Measurements from ENCODE around the gene HERPUD2.

The HERPUD2 gene

GRCh38 chr7:35694784-35695472 lies at the start of gene HERPUD2:
Gene HERPUD2, minus strand, starts transcription at chr7:35695135. Its CDS starts 805 bp downstream, at chr7:35694330.
- ATAC-seq = peak; percentile 92
- DNase-seq = peak; percentile 91

DNA sequence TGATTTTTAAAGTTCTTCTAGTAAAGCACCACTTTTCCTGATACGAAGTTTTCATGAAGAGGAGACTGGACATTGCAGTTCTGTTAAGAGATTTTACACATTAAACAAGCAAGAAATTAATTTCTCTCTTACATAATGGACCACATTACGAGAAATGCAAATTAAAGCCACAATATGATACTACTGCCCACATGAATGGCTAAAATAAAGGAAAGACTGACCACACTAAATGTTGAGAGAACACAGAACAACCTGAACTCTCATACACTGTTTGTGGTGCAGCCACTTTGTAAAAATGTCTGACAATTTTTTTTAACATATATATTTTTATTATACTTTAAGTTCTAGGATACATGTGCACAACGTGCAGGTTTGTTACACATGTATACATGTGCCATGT lies 44.0 kb upstream of the HERPUD2 start:
- DNase-seq (no peak), ATAC-seq (no peak)

- DNase-seq (no peak), ATAC-seq (no peak)
Measured at GRCh38 chr7:35736725-35737124, 41.8 kb upstream of the HERPUD2 start.

- no peak for DNase-seq
Measured at GRCh38 chr7:35735396-35735795, 40.5 kb upstream of the HERPUD2 start.

DNA sequence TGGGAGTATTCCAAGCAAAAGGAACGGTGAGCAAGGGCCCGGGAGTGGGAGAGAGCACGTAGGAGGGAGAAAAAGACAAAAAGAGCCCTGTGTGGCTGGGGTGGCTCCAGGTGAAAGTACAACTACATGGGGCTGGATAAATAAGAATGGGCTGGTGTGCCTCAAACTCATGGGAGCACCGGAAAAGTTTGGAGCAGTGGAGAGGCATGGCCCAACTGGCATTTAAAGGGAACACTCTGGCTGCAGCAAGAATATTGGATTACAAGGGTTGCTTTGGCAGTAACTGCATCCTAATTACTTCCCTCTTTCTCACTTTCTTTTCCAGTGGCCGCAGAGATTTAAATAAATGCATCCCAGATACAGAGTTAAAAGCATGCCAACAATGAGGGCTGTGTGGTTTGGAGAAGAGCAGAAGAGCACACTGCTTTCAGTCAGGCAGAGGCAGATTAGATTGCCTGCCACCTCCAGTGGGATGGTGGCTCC lies 39.1 kb upstream of the HERPUD2 start:
- ATAC-seq (no peak), DNase-seq (no peak)

More at GRCh38 chr7:35735396-35735795, 40.5 kb upstream of the HERPUD2 start:
- ATAC-seq = no peak

DNA sequence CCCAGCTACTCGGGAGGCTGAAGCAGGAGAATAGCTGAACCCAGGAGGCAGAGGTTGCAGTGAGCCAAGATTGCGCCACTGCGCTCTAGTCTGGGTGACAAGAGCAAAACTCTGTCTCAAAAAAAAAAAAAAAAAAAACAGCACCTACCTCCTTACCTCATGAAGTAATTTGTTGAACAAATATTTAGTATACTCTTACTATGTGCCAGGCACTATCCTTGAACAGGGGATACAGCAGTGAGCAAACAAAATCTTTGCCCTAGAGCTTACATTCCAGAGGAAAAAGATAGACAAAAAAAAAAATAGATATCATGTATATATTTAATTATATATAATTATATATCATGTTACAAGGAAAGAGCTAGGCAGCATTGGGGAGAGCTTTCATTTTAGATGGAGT lies 36.4 kb upstream of the HERPUD2 start:
- ATAC-seq (no peak), DNase-seq (no peak)

GRCh38 chr7:35729061-35729783 lies 34.3 kb upstream of the HERPUD2 start:
- DNase-seq (peak; percentile 63), ATAC-seq (peak; percentile 77)

DNA sequence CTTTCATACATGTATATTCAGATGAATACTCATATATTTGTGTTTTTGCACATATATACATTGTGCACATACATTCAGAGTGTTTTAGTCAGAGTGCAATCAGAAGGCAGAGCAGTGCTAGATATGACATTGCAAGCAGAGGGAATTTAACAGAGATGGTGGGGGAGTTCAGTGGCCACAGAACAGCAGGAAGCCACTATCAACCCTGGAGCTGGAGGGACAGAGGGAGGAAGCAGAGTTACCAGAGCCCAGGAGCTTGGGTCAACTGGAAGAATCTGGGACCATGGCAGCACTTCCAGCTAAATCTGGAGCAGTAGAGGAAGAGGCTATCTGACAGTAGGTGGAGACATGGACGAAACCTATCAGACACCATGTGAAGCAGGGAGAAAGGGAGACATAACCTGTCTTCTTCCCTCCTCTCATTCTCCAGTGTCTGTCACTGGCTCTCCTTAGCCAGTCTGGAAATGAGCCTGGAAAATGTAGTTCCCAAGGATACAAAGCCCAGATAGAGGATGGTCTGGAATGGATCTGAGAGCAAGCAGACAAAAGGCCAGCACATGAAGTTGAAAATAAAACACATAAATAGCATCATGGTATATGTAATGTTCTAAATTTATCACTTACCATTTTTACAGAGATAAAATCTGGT lies 33.6 kb upstream of the HERPUD2 start:
- no peak for DNase-seq
- ATAC-seq = no peak

- DNase-seq (peak; percentile 39), ATAC-seq (peak; percentile 66)
Measured at GRCh38 chr7:35727571-35727970, 32.6 kb upstream of the HERPUD2 start.

GRCh38 chr7:35726654-35727053 lies 31.7 kb upstream of the HERPUD2 start:
- no peak for DNase-seq

DNA sequence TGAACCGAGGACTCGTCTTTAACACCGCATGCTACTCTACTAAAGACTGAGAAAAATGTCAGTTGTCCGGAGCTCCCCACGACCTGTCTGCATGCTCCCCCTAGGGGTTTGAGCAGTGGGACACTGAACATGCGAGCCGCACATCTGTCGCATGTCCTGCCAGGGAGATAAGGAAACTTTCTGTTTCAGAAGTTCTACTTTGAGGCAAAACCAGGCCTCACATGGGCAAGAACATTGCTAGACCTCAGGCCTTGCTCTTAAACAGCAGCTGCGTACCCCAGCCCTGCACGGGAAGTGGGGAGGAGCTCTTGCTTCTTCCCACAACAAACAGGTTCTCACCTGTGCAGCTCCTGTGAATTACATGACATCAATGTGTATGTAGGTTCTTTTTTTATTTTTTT lies 30.3 kb upstream of the HERPUD2 start:
- DNase-seq (peak; percentile 57), ATAC-seq (peak; percentile 24)

More at GRCh38 chr7:35726654-35727053, 31.7 kb upstream of the HERPUD2 start:
- no peak for ATAC-seq

GRCh38 chr7:35723011-35723410 lies 28.1 kb upstream of the HERPUD2 start:
- DNase-seq = no peak
- ATAC-seq = peak; percentile 72

DNA sequence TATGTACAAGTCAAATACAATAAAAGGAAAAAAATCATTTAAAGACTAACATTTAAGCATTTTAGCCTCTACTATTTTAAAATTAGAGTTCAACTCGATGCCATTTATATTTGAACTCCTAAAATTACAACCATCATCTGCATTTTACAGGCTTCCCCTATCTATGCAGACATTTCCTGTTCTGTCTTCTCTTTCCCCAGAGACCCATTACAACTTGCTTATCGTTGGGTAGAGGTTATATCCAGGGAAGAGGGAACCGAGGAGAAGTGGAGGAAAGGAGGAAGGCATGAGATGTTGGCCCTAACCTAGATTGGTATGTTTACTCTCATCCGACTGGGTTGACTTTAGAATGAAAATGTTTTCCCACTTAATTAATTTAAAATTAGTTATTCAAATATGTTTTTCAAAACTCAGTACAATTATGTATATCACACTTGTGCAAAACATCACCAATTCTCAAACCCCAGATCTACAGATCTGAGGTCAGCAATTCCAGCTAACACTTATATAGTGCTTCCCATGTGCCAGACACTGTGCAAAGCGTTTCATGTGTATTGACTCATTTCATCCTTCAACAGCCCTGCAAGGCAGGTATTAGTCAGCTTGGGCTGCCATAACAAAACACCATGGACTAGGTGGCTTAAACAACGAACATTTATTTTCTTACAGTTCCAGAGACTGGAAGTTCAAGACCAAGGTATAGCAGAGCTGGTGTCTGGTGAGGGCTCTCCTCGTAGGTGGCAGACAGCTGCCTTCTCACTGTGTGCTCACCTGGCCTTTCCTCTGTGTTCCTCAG lies 27.3 kb upstream of the HERPUD2 start:
- DNase-seq (no peak), ATAC-seq (peak; percentile 84)

DNA sequence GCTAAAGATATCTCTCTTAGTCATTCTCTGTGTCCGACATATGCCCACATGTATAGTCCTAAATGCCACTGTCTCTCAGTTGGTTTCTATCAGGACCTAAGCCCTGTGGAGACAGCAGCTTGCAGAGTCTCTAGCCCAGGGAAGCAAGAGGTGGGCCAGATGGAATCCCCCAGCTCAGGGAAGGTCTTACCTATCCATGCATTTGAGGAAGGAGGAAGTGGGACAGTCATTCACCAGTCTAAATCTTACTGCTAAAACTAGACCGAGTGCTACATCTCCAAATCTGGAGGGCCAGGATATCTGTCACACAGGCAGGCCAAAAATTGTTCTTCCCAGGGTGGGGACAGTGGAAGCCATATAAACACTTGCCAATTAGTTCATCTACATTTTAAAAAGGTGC lies 26.4 kb upstream of the HERPUD2 start:
- DNase-seq = no peak
- ATAC-seq = no peak

DNA sequence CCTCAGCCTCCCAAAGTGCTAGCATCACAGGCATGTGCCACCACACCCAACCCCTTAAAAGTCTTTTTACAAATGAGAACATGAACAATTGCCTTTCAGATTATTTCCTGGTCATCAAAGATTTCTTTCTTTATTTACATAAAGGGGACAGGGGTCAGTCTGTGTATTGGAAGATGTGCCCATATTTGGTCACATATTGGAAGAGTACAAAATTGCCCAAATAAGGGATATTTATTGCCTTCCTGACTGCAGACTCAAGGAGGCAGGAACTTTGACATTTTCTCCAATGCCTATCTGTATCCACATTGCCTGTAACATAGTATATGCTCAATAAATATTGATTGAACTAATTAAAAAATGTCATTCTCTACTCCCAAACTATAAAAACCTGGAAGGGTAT lies 25.9 kb upstream of the HERPUD2 start:
- no peak for ATAC-seq
- DNase-seq = no peak

DNA sequence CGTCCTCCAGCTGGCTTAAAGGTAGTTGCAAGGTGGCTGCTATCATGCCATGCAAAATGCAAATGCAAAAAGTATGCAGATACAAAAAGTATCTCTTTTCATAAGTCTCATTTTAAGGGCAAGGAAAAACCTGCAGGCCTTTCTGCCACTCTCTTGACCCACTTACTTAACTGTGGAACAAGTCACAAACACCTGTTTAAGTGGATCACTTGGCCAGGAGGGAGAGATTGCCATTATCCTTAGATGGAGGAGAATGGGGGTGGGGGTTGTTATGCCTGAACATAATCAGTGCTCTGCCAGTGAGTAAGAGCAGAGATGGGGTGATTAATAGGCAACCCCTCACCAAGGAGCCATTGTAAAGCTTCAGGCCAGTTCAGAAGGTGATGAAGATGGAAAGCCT lies 25.1 kb upstream of the HERPUD2 start:
- no peak for ATAC-seq
- DNase-seq = no peak

DNA sequence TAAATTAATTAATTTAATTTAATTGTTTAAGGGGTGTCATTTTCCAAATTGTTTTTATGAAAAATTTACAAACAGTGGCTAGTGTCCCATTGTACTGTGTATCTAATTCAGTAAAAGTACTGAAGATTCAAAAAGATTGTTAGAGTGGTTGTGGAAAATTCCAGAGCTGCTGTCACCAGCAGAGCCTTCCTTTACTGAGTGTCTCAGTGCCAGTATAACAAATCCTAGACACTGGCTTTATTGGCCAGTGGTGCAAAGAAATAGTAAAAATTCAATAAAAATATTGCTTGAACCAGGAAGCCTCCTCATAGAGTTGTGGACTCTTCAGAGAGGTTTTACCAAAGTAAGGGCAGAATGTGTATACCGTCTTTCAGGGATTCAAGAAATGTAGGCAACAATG lies 23.1 kb upstream of the HERPUD2 start:
- DNase-seq (no peak), ATAC-seq (no peak)

- DNase-seq (no peak), ATAC-seq (no peak)
Measured at GRCh38 chr7:35717516-35717915, 22.6 kb upstream of the HERPUD2 start.

DNA sequence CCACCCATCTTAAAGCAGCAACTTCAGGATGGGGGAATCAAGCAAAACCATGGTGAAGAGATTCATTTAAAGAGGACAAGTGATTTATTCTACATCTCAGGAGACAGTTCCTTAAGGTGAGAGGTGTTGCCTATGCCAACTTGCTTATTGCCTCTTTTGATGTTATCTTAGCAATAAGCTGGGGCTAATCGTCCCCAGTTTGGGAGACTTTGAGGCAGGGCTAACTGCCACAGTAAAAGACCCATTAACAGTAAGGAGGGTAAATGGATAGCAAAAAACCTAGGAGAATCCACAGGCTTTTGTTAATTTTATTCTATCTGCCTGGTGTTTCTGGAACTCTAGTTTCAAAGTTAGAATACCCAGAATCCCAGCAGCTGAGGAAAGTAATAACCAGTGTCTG lies 22.1 kb upstream of the HERPUD2 start:
- ATAC-seq (no peak), DNase-seq (no peak)

- ATAC-seq (no peak), DNase-seq (no peak)
Measured at GRCh38 chr7:35716038-35716803, 21.3 kb upstream of the HERPUD2 start.

GRCh38 chr7:35714862-35715261 lies 19.9 kb upstream of the HERPUD2 start:
- ATAC-seq = no peak
- DNase-seq = no peak

Data from stimulated activated naive CD8-positive, alpha-beta T cell treated with anti-CD3 and anti-CD28 coated beads, Interleukin-15, Interleukin-2, amounts not matched to agents 100 U/mL and 50 U/mL, for 24 hours (primary cell).